ENCODE results near the gene CYYR1.
A peak's percentile ranks its signal among the peaks of the same experiment; 100 is the strongest.

CYYR1 gene

DNA sequence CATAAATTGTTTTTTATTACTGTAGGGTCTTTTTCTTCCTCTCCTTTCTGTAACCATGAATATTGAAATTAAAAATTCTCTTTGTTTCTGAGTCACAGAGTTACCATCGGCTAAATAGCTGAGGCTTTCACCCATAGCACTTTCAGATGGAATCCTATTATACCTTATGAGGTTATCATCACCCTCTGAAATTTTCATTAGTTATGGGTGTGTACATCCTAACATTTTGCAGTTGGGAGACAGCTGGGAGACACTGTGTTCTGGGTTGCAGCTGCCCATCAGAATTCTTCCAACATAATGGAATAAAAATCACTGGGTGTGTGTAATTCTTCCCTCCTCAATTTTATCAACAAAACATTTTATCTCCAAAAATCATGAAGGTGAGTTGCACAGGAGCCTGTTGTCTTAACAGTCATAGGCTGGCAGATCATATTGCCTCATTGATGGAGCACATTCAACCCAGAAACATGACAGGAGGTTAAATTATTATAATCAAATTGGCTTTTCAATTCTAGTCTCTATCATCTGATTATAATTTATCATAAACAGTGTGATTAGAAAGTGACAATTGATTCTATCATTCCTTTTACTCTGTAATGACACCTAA is 17.4 kb downstream of the CYYR1 start:
- TF ChIP-seq, protein P1, sequence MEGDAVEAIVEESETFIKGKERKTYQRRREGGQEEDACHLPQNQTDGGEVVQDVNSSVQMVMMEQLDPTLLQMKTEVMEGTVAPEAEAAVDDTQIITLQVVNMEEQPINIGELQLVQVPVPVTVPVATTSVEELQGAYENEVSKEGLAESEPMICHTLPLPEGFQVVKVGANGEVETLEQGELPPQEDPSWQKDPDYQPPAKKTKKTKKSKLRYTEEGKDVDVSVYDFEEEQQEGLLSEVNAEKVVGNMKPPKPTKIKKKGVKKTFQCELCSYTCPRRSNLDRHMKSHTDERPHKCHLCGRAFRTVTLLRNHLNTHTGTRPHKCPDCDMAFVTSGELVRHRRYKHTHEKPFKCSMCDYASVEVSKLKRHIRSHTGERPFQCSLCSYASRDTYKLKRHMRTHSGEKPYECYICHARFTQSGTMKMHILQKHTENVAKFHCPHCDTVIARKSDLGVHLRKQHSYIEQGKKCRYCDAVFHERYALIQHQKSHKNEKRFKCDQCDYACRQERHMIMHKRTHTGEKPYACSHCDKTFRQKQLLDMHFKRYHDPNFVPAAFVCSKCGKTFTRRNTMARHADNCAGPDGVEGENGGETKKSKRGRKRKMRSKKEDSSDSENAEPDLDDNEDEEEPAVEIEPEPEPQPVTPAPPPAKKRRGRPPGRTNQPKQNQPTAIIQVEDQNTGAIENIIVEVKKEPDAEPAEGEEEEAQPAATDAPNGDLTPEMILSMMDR (conservative IDR thresholded peaks at IDR 0.05; ENCODE audit: low read length) = no peak
- DNase-seq (ENCODE audit: low read depth) = no peak
- H3K4me3 ChIP-seq (ENCODE audit: low read length) = no peak overlapping the region

- no peak for DNase-seq (ENCODE audit: low read depth)
- no peak overlapping the region for H3K4me3 ChIP-seq (ENCODE audit: low read length)
- TF ChIP-seq, protein P1 (conservative IDR thresholded peaks at IDR 0.05; ENCODE audit: low read length) = no peak
Observed at GRCh38 chr21:26554365-26554764, 18.7 kb downstream of the CYYR1 start.

DNA sequence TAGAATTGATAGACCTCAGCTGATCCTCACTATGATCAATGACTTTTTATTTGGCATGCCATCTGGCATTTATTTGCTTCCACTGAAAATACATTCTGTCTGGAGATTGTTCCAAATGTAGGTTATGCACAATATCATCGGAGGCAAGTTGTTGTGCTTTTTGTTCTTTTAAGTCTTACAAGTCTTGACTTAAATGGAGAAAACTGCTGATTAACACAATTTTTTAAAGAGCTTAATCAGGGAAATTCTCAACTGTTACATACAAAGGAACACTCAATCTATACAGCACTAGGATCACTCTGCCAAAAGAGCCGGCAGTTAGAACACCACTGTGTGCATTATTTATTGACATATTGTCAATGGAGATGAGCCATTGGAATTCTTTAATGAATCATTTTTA is 19.2 kb downstream of the CYYR1 start:
- TF ChIP-seq, protein P1 (conservative IDR thresholded peaks at IDR 0.05; ENCODE audit: low read length) = no peak
- no peak for DNase-seq (ENCODE audit: low read depth)
- H3K4me3 ChIP-seq (ENCODE audit: low read length) = no peak overlapping the region

DNA sequence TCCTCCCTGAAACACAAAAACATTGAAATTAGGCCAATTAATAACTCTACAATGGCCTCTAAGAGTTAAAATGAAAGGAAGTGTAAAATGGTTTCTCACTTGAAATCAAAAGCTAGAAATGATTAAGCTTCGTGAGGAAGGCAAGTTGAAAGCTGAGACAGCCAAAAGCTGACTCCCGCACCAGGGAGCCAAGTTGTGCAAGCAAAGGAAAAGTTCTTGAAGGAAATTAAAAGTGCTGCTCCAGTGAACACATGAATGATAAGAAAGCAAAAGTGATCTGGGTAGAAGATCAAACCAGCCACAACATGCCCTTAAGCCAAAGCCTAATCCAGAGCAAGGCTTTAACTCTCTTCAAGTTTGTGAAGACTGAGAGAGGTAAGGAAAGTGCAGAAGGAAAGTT is 22.8 kb downstream of the CYYR1 start:
- no peak overlapping the region for H3K4me3 ChIP-seq (ENCODE audit: low read length)
- TF ChIP-seq, protein P1 (conservative IDR thresholded peaks at IDR 0.05; ENCODE audit: low read length) = no peak
- DNase-seq (ENCODE audit: low read depth) = peak; percentile 4

DNA sequence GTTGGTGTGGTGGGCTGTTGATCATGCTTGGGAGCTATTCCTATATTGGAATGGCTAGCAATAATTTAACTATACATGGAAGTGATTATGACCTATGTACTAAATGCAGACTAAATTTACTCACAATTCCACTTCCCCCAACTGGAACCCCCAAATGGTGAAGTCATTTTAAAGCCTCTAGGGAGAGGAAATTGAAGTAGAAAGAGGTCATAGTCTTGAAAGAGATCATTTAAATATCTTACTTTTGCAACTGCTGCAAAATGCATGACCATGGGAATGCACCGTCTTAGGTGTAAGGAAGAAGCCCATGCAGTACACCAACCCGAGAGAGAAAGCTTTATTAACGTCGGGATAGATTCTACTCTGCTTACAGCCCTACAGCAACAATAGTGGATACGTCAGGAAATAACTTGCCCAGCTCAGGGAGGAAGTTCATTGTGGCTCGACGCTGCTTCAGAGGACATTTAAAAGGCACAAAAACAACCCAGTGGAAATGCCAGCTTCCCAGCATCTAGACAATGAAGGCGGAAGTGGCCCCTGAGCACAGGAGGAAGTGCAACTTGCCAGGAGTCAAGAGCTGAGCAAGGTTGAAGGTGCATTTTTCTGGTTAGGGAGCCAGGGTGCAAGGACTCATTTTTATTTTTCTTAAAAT is 26.5 kb downstream of the CYYR1 start:
- DNase-seq (ENCODE audit: low read depth) = no peak
- no peak overlapping the region for H3K4me3 ChIP-seq (ENCODE audit: low read length)
- TF ChIP-seq, protein P1 (conservative IDR thresholded peaks at IDR 0.05; ENCODE audit: low read length) = no peak

DNA sequence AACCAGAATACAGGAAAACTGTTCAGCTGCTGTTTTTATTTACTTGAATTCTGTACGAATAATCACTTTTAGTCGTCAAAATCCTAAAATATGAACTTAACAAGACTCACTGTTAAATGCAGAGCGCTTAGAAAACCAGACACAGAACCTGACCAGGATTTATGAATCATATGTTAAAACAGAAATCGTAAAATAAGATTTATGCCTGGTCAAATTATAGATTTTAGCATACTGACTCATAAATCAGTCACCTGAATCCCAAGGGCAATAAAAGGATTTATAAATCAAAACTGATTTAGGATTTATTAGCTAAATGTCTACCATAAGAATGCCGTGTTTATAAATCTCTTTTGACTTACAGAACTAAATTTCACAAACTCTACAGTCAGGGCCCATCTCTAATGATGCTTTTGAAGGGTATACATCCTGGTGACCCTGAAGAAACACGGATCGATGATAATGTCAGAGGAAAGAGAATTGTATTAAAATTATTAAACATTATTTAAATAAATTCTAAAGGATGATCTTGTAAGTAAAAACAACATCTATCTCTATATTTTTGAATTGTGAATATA is 28.8 kb downstream of the CYYR1 start:
- no peak for DNase-seq (ENCODE audit: low read depth)
- H3K4me3 ChIP-seq (ENCODE audit: low read length) = no peak overlapping the region
- TF ChIP-seq, protein P1 (conservative IDR thresholded peaks at IDR 0.05; ENCODE audit: low read length) = no peak

GRCh38 chr21:26540651-26541050 is 32.4 kb downstream of the CYYR1 start:
- TF ChIP-seq, protein P1 (conservative IDR thresholded peaks at IDR 0.05; ENCODE audit: low read length) = no peak
- no peak for DNase-seq (ENCODE audit: low read depth)

More at GRCh38 chr21:26540651-26541050, 32.4 kb downstream of the CYYR1 start:
- H3K4me3 ChIP-seq (ENCODE audit: low read length) = no peak overlapping the region

Data from AG10803 (cell line).